KMS-11 (cell line): ENCODE results near the gene EHF.

Experiments
- H2AFZ ChIP-seq: fragments of 200-600 bp; sonication (generic); 2 replicates; pipeline ENCODE4 v1.6.1; 2016; ENCODE audit warnings: antibody characterized with exemption, mixed run types, low read depth
- H3K27ac ChIP-seq: fragments of 200-600 bp; sonication (generic); 2 replicates; pipeline ENCODE4 v1.6.1; 2016; ENCODE audit warnings: mild to moderate bottlenecking, mixed run types
- H3K27me3 ChIP-seq: fragments of 200-600 bp; sonication (generic); 2 replicates; pipeline ENCODE4 v1.6.1; 2017; ENCODE audit warnings: mild to moderate bottlenecking, low read depth, mixed run types, moderate library complexity; ENCODE audit not compliant: insufficient read depth
- H3K36me3 ChIP-seq: fragments of 200-600 bp; sonication (generic); 2 replicates; pipeline ENCODE4 v1.6.1; 2017; ENCODE audit warnings: mild to moderate bottlenecking, mixed run types; ENCODE audit not compliant: insufficient read depth
- H3K4me1 ChIP-seq: fragments of 200-600 bp; sonication (generic); 2 replicates; pipeline ENCODE4 v1.6.1; 2016; ENCODE audit warnings: mild to moderate bottlenecking, low read depth, mixed run types; ENCODE audit not compliant: poor library complexity, severe bottlenecking
- H3K4me2 ChIP-seq: fragments of 200-600 bp; sonication (generic); 2 replicates; pipeline ENCODE4 v1.7.0; 2016; ENCODE audit warnings: mild to moderate bottlenecking, mixed run types
- H3K4me3 ChIP-seq: fragments of 200-600 bp; sonication (generic); IDR thresholded peaks from 2 replicates; pipeline ENCODE4 v1.6.1; 2017; ENCODE audit warnings: low read depth, low read length, mixed read lengths; ENCODE audit not compliant: insufficient read depth
- H3K79me2 ChIP-seq: fragments of 200-600 bp; sonication (generic); 2 replicates; pipeline ENCODE4 v1.6.1; 2016; ENCODE audit warnings: low read depth, mixed run types; ENCODE audit not compliant: insufficient read depth
- H3K9ac ChIP-seq: fragments of 200-600 bp; sonication (generic); 2 replicates; pipeline ENCODE4 v1.6.1; 2016; ENCODE audit warnings: mild to moderate bottlenecking, mixed run types
- H4K20me1 ChIP-seq: fragments of 200-600 bp; sonication (generic); 2 replicates; pipeline ENCODE4 v1.6.1; 2016; ENCODE audit warnings: mild to moderate bottlenecking, mixed run types; ENCODE audit not compliant: insufficient read depth
- TF ChIP-seq, protein P1 (sequence below): fragments of 200-600 bp; sonication (generic); conservative IDR thresholded peaks from 2 replicates; pipeline ENCODE4 v1.6.1; 2017; ENCODE audit warnings: low read depth, mild to moderate bottlenecking, antibody characterized with exemption, low read length, moderate library complexity, mixed read lengths

Gene EHF

DNA sequence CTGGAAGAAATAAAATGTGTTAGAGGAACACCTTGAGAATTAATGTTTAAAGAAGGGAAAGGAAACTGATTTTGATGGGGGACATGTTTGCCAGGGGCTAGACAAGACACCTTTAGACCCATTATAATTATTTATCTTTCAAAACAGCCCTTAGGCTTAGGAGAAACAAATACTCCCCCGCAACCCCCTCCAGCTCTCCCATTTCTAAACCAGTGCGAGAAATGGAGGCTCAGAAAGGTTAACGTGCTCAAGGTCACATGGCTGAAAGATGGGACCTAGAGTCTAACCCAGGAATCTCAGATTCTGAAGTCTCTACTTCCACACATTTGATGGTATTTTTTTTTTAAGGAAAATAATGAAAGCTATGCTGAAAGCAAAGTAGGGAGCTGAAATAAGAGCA lies 18.0 kb downstream of the EHF start:
- peaks cover 18% of the 10 kb centered on the region for H3K4me1 ChIP-seq

DNA sequence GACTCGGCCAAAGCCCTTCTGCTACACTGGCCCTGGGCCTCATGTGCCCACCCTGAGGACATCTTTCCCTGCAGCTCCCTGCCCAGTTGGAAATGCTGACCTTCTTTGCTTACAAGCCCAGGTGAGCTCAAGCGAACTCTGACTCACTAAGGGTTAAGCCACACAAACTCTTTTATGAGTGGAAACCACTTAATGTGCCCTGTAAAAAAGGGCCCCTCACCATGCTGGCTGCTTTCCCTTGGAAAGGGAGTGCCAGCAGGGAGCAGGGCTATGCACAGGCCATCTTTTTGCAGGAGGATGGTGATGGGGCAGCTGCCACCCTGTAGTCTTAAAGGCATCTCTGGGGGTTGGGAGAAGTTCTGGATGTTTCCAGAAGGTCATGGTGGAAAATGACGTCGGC lies 18.7 kb downstream of the EHF start:
- peaks cover 11% of the 10 kb centered on the region for H3K4me1 ChIP-seq
- H3K4me3 ChIP-seq: no peak overlapping the region
- H3K79me2 ChIP-seq: no peaks in the 10 kb centered on the region
- TF ChIP-seq, protein P1, sequence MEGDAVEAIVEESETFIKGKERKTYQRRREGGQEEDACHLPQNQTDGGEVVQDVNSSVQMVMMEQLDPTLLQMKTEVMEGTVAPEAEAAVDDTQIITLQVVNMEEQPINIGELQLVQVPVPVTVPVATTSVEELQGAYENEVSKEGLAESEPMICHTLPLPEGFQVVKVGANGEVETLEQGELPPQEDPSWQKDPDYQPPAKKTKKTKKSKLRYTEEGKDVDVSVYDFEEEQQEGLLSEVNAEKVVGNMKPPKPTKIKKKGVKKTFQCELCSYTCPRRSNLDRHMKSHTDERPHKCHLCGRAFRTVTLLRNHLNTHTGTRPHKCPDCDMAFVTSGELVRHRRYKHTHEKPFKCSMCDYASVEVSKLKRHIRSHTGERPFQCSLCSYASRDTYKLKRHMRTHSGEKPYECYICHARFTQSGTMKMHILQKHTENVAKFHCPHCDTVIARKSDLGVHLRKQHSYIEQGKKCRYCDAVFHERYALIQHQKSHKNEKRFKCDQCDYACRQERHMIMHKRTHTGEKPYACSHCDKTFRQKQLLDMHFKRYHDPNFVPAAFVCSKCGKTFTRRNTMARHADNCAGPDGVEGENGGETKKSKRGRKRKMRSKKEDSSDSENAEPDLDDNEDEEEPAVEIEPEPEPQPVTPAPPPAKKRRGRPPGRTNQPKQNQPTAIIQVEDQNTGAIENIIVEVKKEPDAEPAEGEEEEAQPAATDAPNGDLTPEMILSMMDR: no peak
- H3K36me3 ChIP-seq: no peaks in the 10 kb centered on the region
- H3K4me2 ChIP-seq: no peak overlapping the region
- H4K20me1 ChIP-seq: no peaks in the 10 kb centered on the region
- no peak overlapping the region for H2AFZ ChIP-seq
- no peaks in the 10 kb centered on the region for H3K27me3 ChIP-seq
- no peak overlapping the region for H3K9ac ChIP-seq
- no peak overlapping the region for H3K27ac ChIP-seq

More for the DNA sequence above, 18.0 kb downstream of the EHF start:
- TF ChIP-seq, protein P1: no peak
- H2AFZ ChIP-seq: no peak overlapping the region
- H3K27ac ChIP-seq: no peak overlapping the region
- no peak overlapping the region for H3K9ac ChIP-seq
- H3K4me2 ChIP-seq: no peak overlapping the region
- no peak overlapping the region for H3K4me3 ChIP-seq
- H4K20me1 ChIP-seq: no peaks in the 10 kb centered on the region
- H3K36me3 ChIP-seq: no peaks in the 10 kb centered on the region
- no peaks in the 10 kb centered on the region for H3K27me3 ChIP-seq
- no peaks in the 10 kb centered on the region for H3K79me2 ChIP-seq

DNA sequence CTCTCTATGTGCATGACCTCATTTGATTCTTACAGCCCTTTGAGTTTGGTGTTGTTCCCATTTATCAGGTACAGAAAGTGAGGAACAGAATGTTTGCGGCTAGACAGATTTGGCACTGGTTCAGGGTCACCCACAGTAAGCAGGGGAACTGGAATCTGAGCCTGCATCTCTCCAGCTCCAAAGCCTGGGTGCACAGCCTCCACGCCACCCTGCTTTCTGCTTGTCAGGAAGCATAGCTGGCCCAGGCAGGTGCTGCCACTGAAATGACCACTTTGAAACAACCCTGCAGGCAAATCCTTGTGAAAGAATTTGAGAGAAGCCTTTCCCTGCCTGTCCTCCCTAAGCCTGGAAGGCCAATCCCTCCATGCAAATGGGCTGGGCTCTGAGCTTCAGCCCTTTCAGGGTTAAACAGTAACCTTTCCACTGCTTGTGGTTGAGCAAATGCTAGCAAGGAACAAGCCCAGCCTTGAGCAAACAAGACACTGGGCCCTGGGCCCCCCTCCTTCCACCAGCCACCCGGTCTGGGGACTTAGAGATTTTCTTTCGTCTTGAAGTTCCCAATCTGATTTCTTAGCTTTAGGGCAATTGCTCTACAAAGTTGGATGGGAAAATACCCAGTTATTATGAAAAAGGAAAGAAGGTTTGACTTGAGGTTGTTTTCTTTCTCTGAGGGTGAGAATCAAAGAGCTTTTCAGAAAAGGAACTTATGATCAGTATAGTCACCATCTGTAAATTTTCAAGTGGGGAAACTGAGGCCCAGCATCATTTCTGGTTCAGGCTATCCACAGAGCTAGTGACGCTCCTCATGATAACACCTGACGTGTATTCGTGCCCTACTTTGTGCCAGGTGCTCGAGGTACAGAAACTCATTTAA lies 19.4 kb downstream of the EHF start:
- no peaks in the 10 kb centered on the region for H3K27me3 ChIP-seq
- H2AFZ ChIP-seq: no peak overlapping the region
- no peaks in the 10 kb centered on the region for H3K79me2 ChIP-seq
- peaks cover 4% of the 10 kb centered on the region for H3K4me1 ChIP-seq
- no peak overlapping the region for H3K4me3 ChIP-seq
- no peak overlapping the region for H3K27ac ChIP-seq
- TF ChIP-seq, protein P1: no peak
- H3K9ac ChIP-seq: no peak overlapping the region
- H3K36me3 ChIP-seq: no peaks in the 10 kb centered on the region
- H4K20me1 ChIP-seq: no peaks in the 10 kb centered on the region
- H3K4me2 ChIP-seq: no peak overlapping the region

DNA sequence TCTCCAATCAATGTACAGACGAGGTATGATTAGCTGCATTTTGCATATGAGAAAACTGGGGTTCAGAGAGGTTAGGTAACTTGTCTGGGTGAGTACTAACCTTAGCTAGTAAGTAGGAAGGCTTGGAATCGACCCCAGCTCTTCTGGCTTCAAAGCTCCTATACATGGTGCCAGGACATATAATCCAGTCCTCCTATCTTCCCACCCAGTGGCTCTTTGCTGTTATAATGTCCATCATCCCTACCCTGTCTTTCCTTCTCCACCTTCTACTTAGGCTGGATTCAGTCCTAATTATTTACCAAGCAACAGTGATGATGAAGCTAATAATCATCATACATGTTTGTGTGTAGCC lies 20.0 kb downstream of the EHF start:
- TF ChIP-seq, protein P1: no peak
- no peak overlapping the region for H3K9ac ChIP-seq
- H2AFZ ChIP-seq: no peak overlapping the region
- H4K20me1 ChIP-seq: no peaks in the 10 kb centered on the region
- no peak overlapping the region for H3K27ac ChIP-seq
- H3K4me1 ChIP-seq: no peaks in the 10 kb centered on the region
- no peaks in the 10 kb centered on the region for H3K36me3 ChIP-seq
- H3K79me2 ChIP-seq: no peaks in the 10 kb centered on the region
- no peak overlapping the region for H3K4me3 ChIP-seq
- no peaks in the 10 kb centered on the region for H3K27me3 ChIP-seq
- no peak overlapping the region for H3K4me2 ChIP-seq
